ENCODE data around the gene EML1.

EML1 gene

DNA sequence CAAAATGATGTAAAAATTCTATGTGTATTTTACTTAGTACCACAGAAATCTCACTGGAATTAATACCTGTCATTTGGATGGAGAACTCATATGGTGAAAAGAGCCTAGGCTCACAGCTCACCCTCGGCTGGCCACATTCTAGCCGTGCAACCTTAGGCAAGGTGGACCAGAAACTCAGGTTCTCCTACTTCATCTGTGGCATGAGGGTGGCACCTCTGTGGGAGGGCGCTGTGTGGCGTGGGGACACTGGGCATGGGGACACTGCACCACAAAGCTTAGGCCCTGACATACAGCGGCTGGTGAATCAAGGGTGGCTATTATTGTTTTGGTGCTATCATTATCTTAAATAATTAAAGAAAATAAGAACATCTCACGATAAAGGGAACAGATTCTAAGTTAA lies 47.1 kb downstream of the EML1 start:
- TF ChIP-seq, protein P1, sequence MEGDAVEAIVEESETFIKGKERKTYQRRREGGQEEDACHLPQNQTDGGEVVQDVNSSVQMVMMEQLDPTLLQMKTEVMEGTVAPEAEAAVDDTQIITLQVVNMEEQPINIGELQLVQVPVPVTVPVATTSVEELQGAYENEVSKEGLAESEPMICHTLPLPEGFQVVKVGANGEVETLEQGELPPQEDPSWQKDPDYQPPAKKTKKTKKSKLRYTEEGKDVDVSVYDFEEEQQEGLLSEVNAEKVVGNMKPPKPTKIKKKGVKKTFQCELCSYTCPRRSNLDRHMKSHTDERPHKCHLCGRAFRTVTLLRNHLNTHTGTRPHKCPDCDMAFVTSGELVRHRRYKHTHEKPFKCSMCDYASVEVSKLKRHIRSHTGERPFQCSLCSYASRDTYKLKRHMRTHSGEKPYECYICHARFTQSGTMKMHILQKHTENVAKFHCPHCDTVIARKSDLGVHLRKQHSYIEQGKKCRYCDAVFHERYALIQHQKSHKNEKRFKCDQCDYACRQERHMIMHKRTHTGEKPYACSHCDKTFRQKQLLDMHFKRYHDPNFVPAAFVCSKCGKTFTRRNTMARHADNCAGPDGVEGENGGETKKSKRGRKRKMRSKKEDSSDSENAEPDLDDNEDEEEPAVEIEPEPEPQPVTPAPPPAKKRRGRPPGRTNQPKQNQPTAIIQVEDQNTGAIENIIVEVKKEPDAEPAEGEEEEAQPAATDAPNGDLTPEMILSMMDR (IDR thresholded peaks at IDR 0.05; ENCODE audit: low read depth, low read length): no peak
- no peak for DNase-seq (ENCODE audit: low read depth)
- no peak overlapping the region for H3K4me3 ChIP-seq (ENCODE audit: low read depth, low read length)

GRCh38 chr14:99840774-99841305 lies 47.6 kb downstream of the EML1 start:
- H3K4me3 ChIP-seq (ENCODE audit: low read depth, low read length): no peak overlapping the region
- TF ChIP-seq MAX (IDR thresholded peaks at IDR 0.05; ENCODE audit: low read depth, low read length): no peak
- no peak for TF ChIP-seq MYC (IDR thresholded peaks at IDR 0.05; ENCODE audit: low read depth, low read length)
- TF ChIP-seq, protein P1 (IDR thresholded peaks at IDR 0.05; ENCODE audit: low read depth, low read length): no peak
- TF ChIP-seq POLR2A (IDR thresholded peaks at IDR 0.05; ENCODE audit: extremely low read depth, insufficient read length): no peak
- DNase-seq (ENCODE audit: low read depth): no peak

GRCh38 chr14:99841436-99842071 lies 48.3 kb downstream of the EML1 start:
- TF ChIP-seq MAX (IDR thresholded peaks at IDR 0.05; ENCODE audit: low read depth, low read length): no peak
- no peak for TF ChIP-seq POLR2A (IDR thresholded peaks at IDR 0.05; ENCODE audit: extremely low read depth, insufficient read length)
- TF ChIP-seq, protein P1 (IDR thresholded peaks at IDR 0.05; ENCODE audit: low read depth, low read length): no peak
- no peak for TF ChIP-seq MYC (IDR thresholded peaks at IDR 0.05; ENCODE audit: low read depth, low read length)
- no peak for DNase-seq (ENCODE audit: low read depth)
- H3K4me3 ChIP-seq (ENCODE audit: low read depth, low read length): no peak overlapping the region

DNA sequence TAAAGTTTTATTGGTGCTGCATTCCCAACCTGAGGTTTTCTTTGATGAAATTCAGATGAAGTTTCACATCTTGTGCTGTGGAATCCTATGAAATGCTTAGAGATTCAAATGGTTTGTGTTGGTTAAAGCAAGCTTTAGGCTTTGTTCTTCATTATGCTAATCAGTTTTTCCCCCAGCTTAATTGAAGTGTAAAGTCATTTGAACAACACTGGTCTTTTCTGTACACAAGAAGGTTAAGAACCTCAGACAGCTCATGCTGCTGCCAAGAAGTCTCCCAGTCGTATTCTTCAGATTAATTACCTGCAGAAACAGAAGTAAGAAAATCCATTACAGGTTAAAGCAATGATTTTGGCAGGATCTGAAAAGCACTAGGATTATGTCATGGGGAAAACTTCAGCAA lies 48.9 kb downstream of the EML1 start:
- H3K4me3 ChIP-seq (ENCODE audit: low read depth, low read length): no peak overlapping the region
- TF ChIP-seq MAX (IDR thresholded peaks at IDR 0.05; ENCODE audit: low read depth, low read length): no peak
- TF ChIP-seq MYC (IDR thresholded peaks at IDR 0.05; ENCODE audit: low read depth, low read length): no peak
- TF ChIP-seq, protein P1 (IDR thresholded peaks at IDR 0.05; ENCODE audit: low read depth, low read length): no peak
- no peak for TF ChIP-seq POLR2A (IDR thresholded peaks at IDR 0.05; ENCODE audit: extremely low read depth, insufficient read length)
- DNase-seq (ENCODE audit: low read depth): no peak

DNA sequence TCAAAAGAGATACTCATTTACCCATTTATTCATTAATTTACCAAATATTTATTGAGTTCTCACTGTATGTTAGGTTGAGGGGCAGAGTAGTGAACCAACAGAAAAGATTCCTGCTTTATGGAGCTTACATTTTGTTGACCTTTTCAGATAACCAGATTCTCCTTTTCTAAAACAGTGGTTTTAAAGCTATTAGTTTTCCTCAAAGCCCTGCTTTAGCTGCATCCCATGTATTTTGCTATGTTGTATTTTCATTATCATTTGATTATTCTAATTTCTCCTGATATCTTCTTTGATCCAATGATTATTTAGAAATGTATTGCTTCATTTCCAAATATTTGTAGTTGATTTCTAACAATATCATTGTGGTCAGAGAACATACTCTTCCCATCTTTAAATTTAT lies 53.6 kb downstream of the EML1 start:
- no peak for DNase-seq (ENCODE audit: low read depth)
- TF ChIP-seq, protein P1 (IDR thresholded peaks at IDR 0.05; ENCODE audit: low read depth, low read length): no peak
- TF ChIP-seq MAX (IDR thresholded peaks at IDR 0.05; ENCODE audit: low read depth, low read length) (no peak), POLR2A (IDR thresholded peaks at IDR 0.05; ENCODE audit: extremely low read depth, insufficient read length) (no peak), MYC (IDR thresholded peaks at IDR 0.05; ENCODE audit: low read depth, low read length) (no peak)
- no peak overlapping the region for H3K4me3 ChIP-seq (ENCODE audit: low read depth, low read length)

DNA sequence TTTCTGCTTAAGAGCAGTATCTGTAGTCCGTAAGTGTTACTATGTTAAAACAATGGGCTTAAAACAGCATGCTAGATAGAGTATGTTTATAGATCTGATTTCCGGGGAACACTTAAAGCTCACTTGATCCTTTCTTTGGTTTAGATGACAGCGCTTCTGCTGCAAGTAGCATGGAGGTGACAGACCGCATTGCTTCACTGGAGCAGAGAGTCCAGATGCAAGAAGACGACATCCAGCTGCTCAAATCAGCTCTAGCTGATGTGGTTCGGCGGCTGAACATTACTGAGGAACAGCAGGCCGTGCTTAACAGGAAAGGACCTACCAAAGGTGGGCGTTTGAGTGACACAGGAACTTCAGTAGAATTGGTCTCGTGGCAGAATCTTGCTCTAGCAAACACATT lies 57.5 kb downstream of the EML1 start:
- TF ChIP-seq, protein P1 (IDR thresholded peaks at IDR 0.05; ENCODE audit: low read depth, low read length): no peak
- TF ChIP-seq POLR2A (IDR thresholded peaks at IDR 0.05; ENCODE audit: extremely low read depth, insufficient read length) (no peak), MAX (IDR thresholded peaks at IDR 0.05; ENCODE audit: low read depth, low read length) (no peak), MYC (IDR thresholded peaks at IDR 0.05; ENCODE audit: low read depth, low read length) (no peak)
- no peak overlapping the region for H3K4me3 ChIP-seq (ENCODE audit: low read depth, low read length)
- DNase-seq (ENCODE audit: low read depth): no peak

Measured in NB4 (cell line).